Suprapubic skin (tissue), 4 donors: ENCODE results near the gene TNFSF8. TPM values are rescaled to one million over a fixed set of nuclear protein-coding genes. Genes with fewer than 3 reads are reported as not detected.

Experiments
- DNase-seq, 2 donors: peaks; one replicate each; pipeline ENCODE4 v3.0.0-alpha.2; 2019; ENCODE audit warnings: low spot score in 2 of 2
- H3K27ac ChIP-seq: fragments of 200-600 bp; sonication (generic); one replicate; pipeline ENCODE4 v1.5.1; 2019
- H3K27me3 ChIP-seq: fragments of 200-600 bp; sonication (generic); one replicate; pipeline ENCODE4 v1.5.1; 2019
- H3K36me3 ChIP-seq: fragments of 200-600 bp; sonication (generic); one replicate; pipeline ENCODE4 v1.5.1; 2019
- H3K4me1 ChIP-seq: fragments of 200-600 bp; sonication (generic); one replicate; pipeline ENCODE4 v1.5.1; 2019
- H3K4me3 ChIP-seq: fragments of 200-600 bp; sonication (generic); one replicate; pipeline ENCODE4 v1.5.1; 2019; ENCODE audit warnings: mild to moderate bottlenecking
- H3K9me3 ChIP-seq: fragments of 200-600 bp; sonication (generic); one replicate; pipeline ENCODE4 v1.5.1; 2019
- EP300 ChIP-seq: sonication (generic); formaldehyde crosslinking; IDR thresholded peaks from one replicate; pipeline ENCODE4 v1.6.1; 2017; ENCODE audit warnings: antibody characterized with exemption
- POLR2A ChIP-seq, 2 donors: fragments of 450-650 bp; IDR thresholded peaks; one replicate each; pipeline ENCODE4 v1.6.1; 2017; ENCODE audit warnings: antibody characterized with exemption in 2 of 2, mild to moderate bottlenecking in 2 of 2, moderate library complexity in 2 of 2
- POLR2AphosphoS5 ChIP-seq, 3 donors: sonication (generic); formaldehyde crosslinking; IDR thresholded peaks; one replicate each; pipeline ENCODE4 v1.6.1; 2017; ENCODE audit warnings: antibody characterized with exemption in 3 of 3
- WGBS: methylation state at CpG from one replicate; pipeline ENCODE4 v1.1.5; 2018; 5-methylcytosine and 5-hydroxymethylcytosine counted together
- total RNA-seq, 4 donors: library from RNA; depleted of rRNA; stranded (reverse); fragments of >200 nt; gene quantifications; one replicate each; pipeline ENCODE4 v1.1.0, GENCODE V29; 2016
- TF ChIP-seq, protein P1 (sequence below), 2 donors: fragments of 200-600 bp in 1 of 2; fragments of 450-650 bp in 1 of 2; sonication (generic) in 1 of 2; IDR thresholded peaks; one replicate each; pipeline ENCODE4 v1.5.1; 2016 to 2019; ENCODE audit warnings: antibody characterized with exemption in 2 of 2, mild to moderate bottlenecking in 1 of 2, moderate library complexity in 1 of 2

TNFSF8 gene
- total RNA-seq, 4 donors from 2014 or later, result 0.23 to 4.0 (median 1.4) TPM

DNA sequence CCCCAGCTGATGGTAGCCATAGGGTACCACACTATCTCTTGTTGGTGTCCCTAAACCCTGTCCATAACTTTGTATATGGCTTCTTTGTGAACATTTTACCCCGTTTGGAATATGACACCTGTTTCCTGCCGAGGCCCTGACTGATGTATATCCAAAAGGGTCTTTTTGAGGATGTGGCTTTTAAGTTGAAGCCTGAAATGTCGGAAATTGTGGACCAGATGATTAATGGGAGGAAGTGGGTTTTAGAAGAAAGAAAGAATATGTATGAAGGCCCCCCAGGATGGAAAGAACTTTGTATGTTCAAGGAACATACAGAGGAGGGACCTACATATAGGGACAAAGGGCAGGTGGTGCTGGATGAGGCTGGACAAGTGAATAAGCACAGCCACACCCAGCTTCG is 16.7 kb upstream of the TNFSF8 start:
- TF ChIP-seq, protein P1, sequence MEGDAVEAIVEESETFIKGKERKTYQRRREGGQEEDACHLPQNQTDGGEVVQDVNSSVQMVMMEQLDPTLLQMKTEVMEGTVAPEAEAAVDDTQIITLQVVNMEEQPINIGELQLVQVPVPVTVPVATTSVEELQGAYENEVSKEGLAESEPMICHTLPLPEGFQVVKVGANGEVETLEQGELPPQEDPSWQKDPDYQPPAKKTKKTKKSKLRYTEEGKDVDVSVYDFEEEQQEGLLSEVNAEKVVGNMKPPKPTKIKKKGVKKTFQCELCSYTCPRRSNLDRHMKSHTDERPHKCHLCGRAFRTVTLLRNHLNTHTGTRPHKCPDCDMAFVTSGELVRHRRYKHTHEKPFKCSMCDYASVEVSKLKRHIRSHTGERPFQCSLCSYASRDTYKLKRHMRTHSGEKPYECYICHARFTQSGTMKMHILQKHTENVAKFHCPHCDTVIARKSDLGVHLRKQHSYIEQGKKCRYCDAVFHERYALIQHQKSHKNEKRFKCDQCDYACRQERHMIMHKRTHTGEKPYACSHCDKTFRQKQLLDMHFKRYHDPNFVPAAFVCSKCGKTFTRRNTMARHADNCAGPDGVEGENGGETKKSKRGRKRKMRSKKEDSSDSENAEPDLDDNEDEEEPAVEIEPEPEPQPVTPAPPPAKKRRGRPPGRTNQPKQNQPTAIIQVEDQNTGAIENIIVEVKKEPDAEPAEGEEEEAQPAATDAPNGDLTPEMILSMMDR (IDR thresholded peaks at IDR 0.05), result no peak
- no peak for TF ChIP-seq EP300
- no peak for TF ChIP-seq POLR2AphosphoS5 (IDR thresholded peaks at IDR 0.05)
- TF ChIP-seq POLR2A (IDR thresholded peaks at IDR 0.05), result no peak
- no peaks in the 10 kb centered on the region for H3K36me3 ChIP-seq
- no peaks in the 10 kb centered on the region for H3K4me1 ChIP-seq
- no peak overlapping the region for H3K27ac ChIP-seq
- peaks cover 4% of the 10 kb centered on the region for H3K27me3 ChIP-seq
- no peak overlapping the region for H3K4me3 ChIP-seq
- WGBS, result 78% methylated on average over 4 of the region's 4 CpGs
- H3K9me3 ChIP-seq, result no peaks in the 10 kb centered on the region
- DNase-seq, result no peak

DNA sequence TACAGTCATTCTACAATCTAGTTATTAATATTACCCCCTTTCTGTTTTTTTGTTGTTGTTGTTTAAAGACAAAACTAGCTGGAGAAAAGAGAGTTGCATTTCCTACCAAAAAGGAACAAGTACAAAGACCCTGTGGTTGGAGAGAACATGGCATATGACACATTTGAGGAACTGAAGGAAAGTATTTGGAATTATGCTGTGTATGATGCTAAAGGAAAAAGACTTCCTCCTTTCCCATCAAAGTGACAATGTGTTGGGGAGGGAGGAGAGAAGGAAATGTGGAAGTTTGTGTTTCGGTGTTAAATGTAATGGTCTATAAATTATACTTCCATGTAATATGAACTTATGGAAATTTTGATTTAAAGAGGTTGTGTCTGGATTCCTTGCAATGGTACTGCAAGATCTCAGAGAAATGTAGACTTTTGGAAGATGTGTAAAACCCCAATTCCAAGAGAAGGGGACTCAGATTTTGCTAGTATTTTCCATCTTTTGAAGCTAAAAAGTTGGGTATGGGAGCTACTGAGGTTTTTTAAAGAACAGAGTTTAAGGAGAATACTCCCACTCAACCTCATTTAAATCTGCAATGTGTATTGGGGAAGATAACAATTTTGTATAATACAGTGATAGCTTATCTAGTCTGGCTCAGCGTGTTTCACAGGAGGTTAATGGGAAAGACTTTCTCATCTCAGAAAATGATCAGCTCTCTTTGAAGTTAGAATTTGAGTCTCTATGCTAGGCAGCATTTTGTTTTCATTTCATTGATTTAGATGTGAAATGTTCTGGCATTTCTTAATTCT is 15.4 kb upstream of the TNFSF8 start:
- H3K4me1 ChIP-seq, result no peaks in the 10 kb centered on the region
- TF ChIP-seq EP300, result no peak
- H3K27me3 ChIP-seq, result peaks cover 4% of the 10 kb centered on the region
- no peak overlapping the region for H3K27ac ChIP-seq
- H3K4me3 ChIP-seq, result no peak overlapping the region
- WGBS, result 80% methylated on average over 2 of the region's 2 CpGs
- no peaks in the 10 kb centered on the region for H3K36me3 ChIP-seq
- no peak for DNase-seq
- no peaks in the 10 kb centered on the region for H3K9me3 ChIP-seq

DNA sequence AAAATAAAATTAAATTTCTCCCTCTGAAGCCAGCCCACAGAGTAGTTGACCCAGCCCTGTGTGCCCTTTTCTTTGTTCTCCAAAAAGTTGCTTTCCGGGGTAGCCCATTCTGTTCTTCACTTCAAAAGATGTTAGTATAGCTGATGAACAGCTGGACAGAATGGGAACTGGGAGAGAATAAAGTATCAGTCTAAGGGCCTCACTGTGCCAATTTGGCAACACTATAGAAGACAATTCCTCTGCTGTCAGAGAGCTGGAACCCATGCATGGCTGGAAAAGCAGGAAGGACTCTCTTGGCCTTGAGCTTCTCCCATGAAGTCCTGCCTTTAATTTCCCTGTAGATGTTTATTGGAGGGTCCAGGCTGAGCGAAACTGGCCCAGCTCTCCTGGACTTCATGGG is 11.0 kb upstream of the TNFSF8 start:
- Histone ChIP-seq H3K27me3 (peaks cover 4% of the 10 kb centered on the region), H3K36me3 (no peaks in the 10 kb centered on the region), H3K27ac (no peak overlapping the region), H3K4me3 (no peak overlapping the region), H3K9me3 (no peaks in the 10 kb centered on the region), H3K4me1 (no peaks in the 10 kb centered on the region)
- TF ChIP-seq EP300, result no peak
- TF ChIP-seq POLR2A (IDR thresholded peaks at IDR 0.05), result no peak
- TF ChIP-seq POLR2AphosphoS5 (IDR thresholded peaks at IDR 0.05), result no peak
- TF ChIP-seq, protein P1 (IDR thresholded peaks at IDR 0.05), result no peak
- no peak for DNase-seq
- 87% methylated on average over 2 of the region's 2 CpGs for WGBS

DNA sequence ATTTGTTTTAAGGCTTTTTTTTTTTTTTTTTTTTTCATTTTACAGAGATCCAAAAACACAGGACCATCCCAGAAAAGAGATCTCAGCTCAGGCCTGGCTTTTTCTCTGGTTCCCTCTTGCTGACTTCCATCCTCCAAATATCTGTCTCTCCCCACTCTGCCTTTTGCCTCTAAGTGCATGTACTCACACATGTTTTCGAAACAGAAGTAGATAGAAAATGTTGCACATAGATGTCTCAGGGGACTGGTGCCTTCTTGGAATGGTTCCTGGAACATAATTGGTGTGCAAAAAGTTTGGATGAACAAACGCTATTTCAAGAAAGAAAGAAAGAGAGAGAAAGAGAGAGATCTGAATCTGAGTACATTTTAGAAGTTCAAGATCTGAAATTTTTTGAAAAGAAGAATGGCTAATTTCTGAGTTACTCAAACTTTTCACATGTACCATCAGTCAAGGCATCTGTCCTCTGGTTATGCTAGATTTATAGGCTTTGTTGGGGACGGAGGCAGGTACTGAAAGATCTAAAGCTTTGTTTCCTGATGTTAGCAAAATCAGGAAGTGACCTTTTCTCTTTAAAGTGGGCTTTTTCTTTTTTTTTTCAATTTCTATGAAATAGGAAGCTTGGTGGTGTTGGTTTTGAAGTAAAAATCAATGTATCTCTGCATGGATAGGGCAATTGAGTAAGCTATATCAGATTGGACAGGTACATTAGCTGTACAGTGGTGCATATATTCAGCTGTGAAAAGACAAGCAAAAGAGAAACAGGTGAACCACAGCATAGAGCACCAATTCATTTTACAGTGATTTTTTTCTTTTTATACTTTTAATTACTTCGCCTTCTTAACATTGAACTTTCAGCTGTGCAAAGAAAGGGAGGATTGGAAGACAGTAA is 8.5 kb upstream of the TNFSF8 start:
- no peaks in the 10 kb centered on the region for H3K9me3 ChIP-seq
- no peak overlapping the region for H3K27ac ChIP-seq
- WGBS, result 65% methylated on average over 4 of the region's 4 CpGs
- H3K36me3 ChIP-seq, result no peaks in the 10 kb centered on the region
- TF ChIP-seq POLR2AphosphoS5 (IDR thresholded peaks at IDR 0.05) (no peak), EP300 (no peak), POLR2A (IDR thresholded peaks at IDR 0.05) (no peak)
- TF ChIP-seq, protein P1 (IDR thresholded peaks at IDR 0.05), result no peak
- H3K4me3 ChIP-seq, result no peak overlapping the region
- no peaks in the 10 kb centered on the region for H3K27me3 ChIP-seq
- no peaks in the 10 kb centered on the region for H3K4me1 ChIP-seq
- DNase-seq, result no peak

DNA sequence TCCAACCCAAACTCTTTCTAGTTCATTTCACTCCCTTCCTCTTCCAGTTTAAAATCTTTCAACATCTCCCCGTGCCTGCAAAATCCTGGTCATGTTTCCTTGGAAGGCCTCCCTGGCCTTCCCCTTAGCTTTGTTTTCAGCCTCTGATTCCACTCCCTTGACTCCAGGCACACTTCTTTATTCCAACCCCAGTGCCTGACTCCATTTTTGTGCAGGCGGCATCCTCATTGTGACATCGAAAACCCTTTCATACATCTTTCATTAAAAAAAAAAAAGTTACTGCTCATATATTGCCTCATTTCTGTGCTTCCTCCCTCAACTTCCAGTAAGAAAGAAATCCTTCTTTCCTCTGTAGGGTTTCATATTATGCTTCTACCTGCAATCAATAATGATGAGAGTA is 7.1 kb upstream of the TNFSF8 start:
- DNase-seq, result no peak
- Histone ChIP-seq H3K4me1 (no peaks in the 10 kb centered on the region), H3K27ac (no peak overlapping the region), H3K27me3 (peaks cover 2% of the 10 kb centered on the region), H3K4me3 (no peak overlapping the region), H3K36me3 (no peaks in the 10 kb centered on the region), H3K9me3 (no peaks in the 10 kb centered on the region)
- TF ChIP-seq, protein P1 (IDR thresholded peaks at IDR 0.05), result no peak
- TF ChIP-seq POLR2AphosphoS5 (IDR thresholded peaks at IDR 0.05), result no peak
- TF ChIP-seq EP300, result no peak
- no peak for TF ChIP-seq POLR2A (IDR thresholded peaks at IDR 0.05)
- WGBS, result 82% methylated on average over 3 of the region's 3 CpGs
